Lower leg skin (tissue), 3 donors: ENCODE results near the gene SLC25A44.

Experiments used
- CTCF ChIP-seq, 3 donors: fragments of 450-650 bp; IDR thresholded peaks; one replicate each; pipeline ENCODE4 v1.5.1; 2016; ENCODE audit warnings: antibody characterized with exemption in 3 of 3, mild to moderate bottlenecking in 3 of 3, moderate library complexity in 2 of 3
- POLR2A ChIP-seq, 2 donors: fragments of 450-650 bp; IDR thresholded peaks; one replicate each; pipeline ENCODE4 v1.6.1; 2016 to 2017; ENCODE audit warnings: antibody characterized with exemption in 2 of 2, mild to moderate bottlenecking in 1 of 2, moderate library complexity in 1 of 2

GRCh38 chr1:156204686-156205085 lies 10.8 kb downstream of the SLC25A44 start:
- no peak for TF ChIP-seq CTCF (IDR thresholded peaks at IDR 0.05)
- no peak for TF ChIP-seq POLR2A (IDR thresholded peaks at IDR 0.05)
